GM19193 (cell line): ENCODE results near the gene TMEM52.
A peak's percentile ranks its signal among the peaks of the same experiment; 100 is the strongest.

Source experiments
- POLR2A ChIP-seq: IDR thresholded peaks from 4 replicates; pipeline ENCODE4 v1.6.1; 2011; ENCODE audit not compliant: insufficient read depth, insufficient read length; ENCODE audit errors: extremely low read depth

Gene TMEM52

GRCh38 chr1:1924849-1925248 lies 5.8 kb upstream of the TMEM52 start:
- no peak for TF ChIP-seq POLR2A

GRCh38 chr1:1924386-1924785 lies 5.3 kb upstream of the TMEM52 start:
- TF ChIP-seq POLR2A: no peak

- no peak for TF ChIP-seq POLR2A
Observed at GRCh38 chr1:1922956-1923833, 4.1 kb upstream of the TMEM52 start.

GRCh38 chr1:1922702-1922955 lies 3.5 kb upstream of the TMEM52 start:
- no peak for TF ChIP-seq POLR2A

- no peak for TF ChIP-seq POLR2A
Observed at GRCh38 chr1:1921901-1922701, 3.0 kb upstream of the TMEM52 start.

GRCh38 chr1:1921459-1921862 lies 2.4 kb upstream of the TMEM52 start:
- TF ChIP-seq POLR2A: no peak

GRCh38 chr1:1920608-1921458 lies 1.8 kb upstream of the TMEM52 start:
- TF ChIP-seq POLR2A: no peak

- TF ChIP-seq POLR2A: no peak
Observed at GRCh38 chr1:1920057-1920607, 1.1 kb upstream of the TMEM52 start.

GRCh38 chr1:1919304-1920056 lies 401 bp upstream of the TMEM52 start:
- TF ChIP-seq POLR2A: peak; percentile 22

- TF ChIP-seq POLR2A: no peak
Observed at GRCh38 chr1:1917995-1918900, 831 bp downstream of the TMEM52 start.

GRCh38 chr1:1917304-1917976 lies 1.6 kb downstream of the TMEM52 start:
- no peak for TF ChIP-seq POLR2A

GRCh38 chr1:1916851-1917251 lies 2.2 kb downstream of the TMEM52 start:
- TF ChIP-seq POLR2A: no peak
